ENCODE data around the gene ERBB4. TPM values are rescaled to one million over a fixed set of nuclear protein-coding genes. Genes with fewer than 3 reads are reported as not detected.

ERBB4 gene
- total RNA-seq, 1 experiment from 2014 or later = 0.15 TPM

GRCh38 chr2:212409560-212409959 lies 129.0 kb downstream of the ERBB4 start:
- Histone ChIP-seq H3K27me3 (ENCODE audit: control insufficient read depth, insufficient read depth, low read length) (no peaks in the 10 kb centered on the region), H3K4me3 (ENCODE audit: low read depth in 2 of 2, low read length in 2 of 2) (no peak overlapping the region), H3K27ac (ENCODE audit: low read length) (no peak overlapping the region), H3K9me3 (ENCODE audit: control insufficient read depth, insufficient read depth, low read depth, low read length) (no peaks in the 10 kb centered on the region), H3K36me3 (ENCODE audit: control insufficient read depth, insufficient read depth, low read length) (no peaks in the 10 kb centered on the region), H3K4me1 (ENCODE audit: control insufficient read depth, insufficient read depth, low read length) (no peaks in the 10 kb centered on the region)
- TF ChIP-seq REST (IDR thresholded peaks at IDR 0.05; ENCODE audit: insufficient read depth in 1 of 2, low read depth in 2 of 2, low read length in 1 of 2) (no peak), TCF7L2 (IDR thresholded peaks at IDR 0.05; ENCODE audit: low read depth, low read length) (no peak), POLR2AphosphoS5 (IDR thresholded peaks at IDR 0.05; ENCODE audit: low read depth, low read length) (no peak), SIN3A (IDR thresholded peaks at IDR 0.05; ENCODE audit: borderline replicate concordance, insufficient read depth, low read depth, low read length) (no peak), CTCF (IDR thresholded peaks at IDR 0.05) (no peak)
- CTCF ChIA-PET = no interaction called here
- ATAC-seq (no peak), DNase-seq (ENCODE audit: low read depth, low spot score) (no peak)
- POLR2A ChIA-PET = no interaction called here
- in situ Hi-C loops (cut with HindIII; ENCODE audit: low pct_unique_long_range_greater_than_20kb, low sequenced_read_pairs) = no loop called here
- BruUV-seq (replicated peaks) = no TSS peak
- intact Hi-C loops (cut with micrococcal nuclease; ENCODE audit: unreplicated experiment) = no loop called here

- Histone ChIP-seq H3K4me1 (ENCODE audit: control insufficient read depth, insufficient read depth, low read length) (no peaks in the 10 kb centered on the region), H3K27me3 (ENCODE audit: control insufficient read depth, insufficient read depth, low read length) (no peaks in the 10 kb centered on the region), H3K4me3 (ENCODE audit: low read depth in 2 of 2, low read length in 2 of 2) (no peak overlapping the region), H3K9me3 (ENCODE audit: control insufficient read depth, insufficient read depth, low read depth, low read length) (no peaks in the 10 kb centered on the region), H3K27ac (ENCODE audit: low read length) (no peak overlapping the region), H3K36me3 (ENCODE audit: control insufficient read depth, insufficient read depth, low read length) (no peaks in the 10 kb centered on the region)
- no peak for TF ChIP-seq CTCF (IDR thresholded peaks at IDR 0.05)
- no TSS peak for BruUV-seq (replicated peaks)
- intact Hi-C loops (cut with micrococcal nuclease; ENCODE audit: unreplicated experiment) (no loop called here), in situ Hi-C loops (cut with HindIII; ENCODE audit: low pct_unique_long_range_greater_than_20kb, low sequenced_read_pairs) (no loop called here)
- ChIA-PET CTCF (no interaction called here), POLR2A (interaction anchor here (0.6 kb wide), 1 partner anchor 812 kb away, joined by 3 read pairs; no protein-coding TSS in a partner anchor)
- no peak for DNase-seq (ENCODE audit: low read depth, low spot score)
- ATAC-seq = no peak
Observed at GRCh38 chr2:212408524-212408923, 130.1 kb downstream of the ERBB4 start.

GRCh38 chr2:212406716-212407115 lies 131.9 kb downstream of the ERBB4 start:
- H3K27me3 ChIP-seq (ENCODE audit: control insufficient read depth, insufficient read depth, low read length) = no peaks in the 10 kb centered on the region
- H3K27ac ChIP-seq (ENCODE audit: low read length) = no peak overlapping the region
- ChIA-PET POLR2A (no interaction called here), CTCF (interaction anchor here (0.6 kb wide), 1 partner anchor 456 kb away, joined by 3 read pairs; no protein-coding TSS in a partner anchor)
- H3K36me3 ChIP-seq (ENCODE audit: control insufficient read depth, insufficient read depth, low read length) = no peaks in the 10 kb centered on the region
- intact Hi-C loops (cut with micrococcal nuclease; ENCODE audit: unreplicated experiment) (no loop called here), in situ Hi-C loops (cut with HindIII; ENCODE audit: low pct_unique_long_range_greater_than_20kb, low sequenced_read_pairs) (no loop called here)
- TF ChIP-seq REST (IDR thresholded peaks at IDR 0.05; ENCODE audit: insufficient read depth in 1 of 2, low read depth in 2 of 2, low read length in 1 of 2) (no peak), CTCF (IDR thresholded peaks at IDR 0.05) (no peak), SIN3A (IDR thresholded peaks at IDR 0.05; ENCODE audit: borderline replicate concordance, insufficient read depth, low read depth, low read length) (no peak), POLR2AphosphoS5 (IDR thresholded peaks at IDR 0.05; ENCODE audit: low read depth, low read length) (no peak), TCF7L2 (IDR thresholded peaks at IDR 0.05; ENCODE audit: low read depth, low read length) (no peak)
- H3K4me3 ChIP-seq (ENCODE audit: low read depth in 2 of 2, low read length in 2 of 2) = no peak overlapping the region
- no peaks in the 10 kb centered on the region for H3K9me3 ChIP-seq (ENCODE audit: control insufficient read depth, insufficient read depth, low read depth, low read length)
- DNase-seq (ENCODE audit: low read depth, low spot score) = no peak
- no peak for ATAC-seq
- H3K4me1 ChIP-seq (ENCODE audit: control insufficient read depth, insufficient read depth, low read length) = no peaks in the 10 kb centered on the region
- BruUV-seq (replicated peaks) = no TSS peak
